Measurements from ENCODE around the gene C20orf144.
A peak's percentile ranks its signal among the peaks of the same experiment; 100 is the strongest.

The C20orf144 gene

GRCh38 chr20:33650111-33650752, 11.9 kb upstream of the C20orf144 start:
- DNase-seq (ENCODE audit: low read depth) = no peak

- DNase-seq (ENCODE audit: low read depth) = no peak
Measured at GRCh38 chr20:33650753-33651561, 11.2 kb upstream of the C20orf144 start.

- DNase-seq (ENCODE audit: low read depth) = peak; percentile 41
Measured at GRCh38 chr20:33651562-33652048, 10.5 kb upstream of the C20orf144 start.

- DNase-seq (ENCODE audit: low read depth) = peak; percentile 58
Measured at GRCh38 chr20:33653218-33653899, 8.8 kb upstream of the C20orf144 start.

- DNase-seq (ENCODE audit: low read depth) = no peak
Measured at GRCh38 chr20:33653900-33654596, 8.1 kb upstream of the C20orf144 start.

- no peak for DNase-seq (ENCODE audit: low read depth)
Measured at GRCh38 chr20:33654680-33655161, 7.4 kb upstream of the C20orf144 start.

- no peak for DNase-seq (ENCODE audit: low read depth)
Measured at GRCh38 chr20:33655164-33655563, 7.0 kb upstream of the C20orf144 start.

- DNase-seq (ENCODE audit: low read depth) = no peak
Measured at GRCh38 chr20:33656010-33656782, 5.9 kb upstream of the C20orf144 start.

GRCh38 chr20:33656783-33657703, 5.1 kb upstream of the C20orf144 start:
- no peak for DNase-seq (ENCODE audit: low read depth)

GRCh38 chr20:33657704-33658095, 4.4 kb upstream of the C20orf144 start:
- DNase-seq (ENCODE audit: low read depth) = no peak

GRCh38 chr20:33658510-33658909, 3.6 kb upstream of the C20orf144 start:
- DNase-seq (ENCODE audit: low read depth) = no peak

GRCh38 chr20:33658929-33659328, 3.2 kb upstream of the C20orf144 start:
- DNase-seq (ENCODE audit: low read depth) = no peak

GRCh38 chr20:33659341-33660034, 2.6 kb upstream of the C20orf144 start:
- DNase-seq (ENCODE audit: low read depth) = no peak

- no peak for DNase-seq (ENCODE audit: low read depth)
Measured at GRCh38 chr20:33660035-33660684, 2.0 kb upstream of the C20orf144 start.

- no peak for DNase-seq (ENCODE audit: low read depth)
Measured at GRCh38 chr20:33660685-33661058, 1.5 kb upstream of the C20orf144 start.

- peak; percentile 50 for DNase-seq (ENCODE audit: low read depth)
Measured at GRCh38 chr20:33663161-33664084, 1.3 kb downstream of the C20orf144 start.

GRCh38 chr20:33664085-33664761, 2.1 kb downstream of the C20orf144 start:
- DNase-seq (ENCODE audit: low read depth) = no peak
